ENCODE data around the gene SRD5A2. TPM values are rescaled to one million over a fixed set of nuclear protein-coding genes. Genes with fewer than 3 reads are reported as not detected.
A peak's percentile ranks its signal among the peaks of the same experiment; 100 is the strongest.

SRD5A2 gene
- total RNA-seq, 1 experiment from 2014 or later: not detected

DNA sequence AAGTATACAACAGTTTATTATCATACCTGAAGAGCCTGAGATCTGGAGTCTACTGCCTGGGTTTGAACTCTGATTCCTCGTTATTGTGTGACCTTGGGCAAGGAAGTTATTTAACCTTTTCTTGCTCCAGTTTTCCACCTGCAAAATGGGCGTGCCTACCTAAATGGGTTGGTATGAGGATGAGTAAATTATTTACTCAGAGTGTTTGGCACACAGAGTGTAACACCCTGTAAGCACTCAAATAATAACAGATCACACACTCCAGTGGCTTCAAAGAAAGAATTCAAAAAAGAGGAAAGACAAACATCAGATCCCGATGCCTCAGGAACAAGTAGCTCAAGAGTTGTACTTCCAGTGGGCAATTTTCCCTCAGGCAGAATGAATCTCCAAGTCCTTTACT, 2.4 kb downstream of the SRD5A2 start:
- Histone ChIP-seq H3K9me3 (ENCODE audit: insufficient read depth, low read depth) (peaks cover 7% of the 10 kb centered on the region; the same call in 1 of the 2 replicates), H2AFZ (no peak overlapping the region), H4K20me1 (ENCODE audit: insufficient read depth) (no peaks in the 10 kb centered on the region), H3K4me1 (replicated peaks; ENCODE audit: insufficient read depth) (peaks cover 15% of the 10 kb centered on the region), H3K27ac (no peak overlapping the region), H3K27me3 (ENCODE audit: insufficient read depth, low read depth) (no peaks in the 10 kb centered on the region), H3K79me2 (ENCODE audit: low read depth) (no peaks in the 10 kb centered on the region), H3K4me2 (peak overlapping the region; percentile 1), H3K4me3 (no peak overlapping the region), H3K9me2 (ENCODE audit: insufficient read depth) (no peaks in the 10 kb centered on the region), H3K36me3 (ENCODE audit: low read depth) (no peaks in the 10 kb centered on the region), H3F3A (ENCODE audit: insufficient read depth, low read depth) (peaks cover 8% of the 10 kb centered on the region; the same call in 1 of the 2 replicates)
- peak in 1 of 2 experiments; percentile 92 for DNase-seq
- TF ChIP-seq, protein P1, sequence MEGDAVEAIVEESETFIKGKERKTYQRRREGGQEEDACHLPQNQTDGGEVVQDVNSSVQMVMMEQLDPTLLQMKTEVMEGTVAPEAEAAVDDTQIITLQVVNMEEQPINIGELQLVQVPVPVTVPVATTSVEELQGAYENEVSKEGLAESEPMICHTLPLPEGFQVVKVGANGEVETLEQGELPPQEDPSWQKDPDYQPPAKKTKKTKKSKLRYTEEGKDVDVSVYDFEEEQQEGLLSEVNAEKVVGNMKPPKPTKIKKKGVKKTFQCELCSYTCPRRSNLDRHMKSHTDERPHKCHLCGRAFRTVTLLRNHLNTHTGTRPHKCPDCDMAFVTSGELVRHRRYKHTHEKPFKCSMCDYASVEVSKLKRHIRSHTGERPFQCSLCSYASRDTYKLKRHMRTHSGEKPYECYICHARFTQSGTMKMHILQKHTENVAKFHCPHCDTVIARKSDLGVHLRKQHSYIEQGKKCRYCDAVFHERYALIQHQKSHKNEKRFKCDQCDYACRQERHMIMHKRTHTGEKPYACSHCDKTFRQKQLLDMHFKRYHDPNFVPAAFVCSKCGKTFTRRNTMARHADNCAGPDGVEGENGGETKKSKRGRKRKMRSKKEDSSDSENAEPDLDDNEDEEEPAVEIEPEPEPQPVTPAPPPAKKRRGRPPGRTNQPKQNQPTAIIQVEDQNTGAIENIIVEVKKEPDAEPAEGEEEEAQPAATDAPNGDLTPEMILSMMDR (conservative IDR thresholded peaks at IDR 0.05): no peak
- TF ChIP-seq EZH2 (IDR thresholded peaks at IDR 0.05; ENCODE audit: low read depth): no peak
- ChIA-PET POLR2A (ENCODE audit: unreplicated experiment) (no interaction called here), CTCF (no interaction called here)
- no TSS peak for BruUV-seq (replicated peaks)
- intact Hi-C loops (cut with micrococcal nuclease; ENCODE audit: unreplicated experiment): no loop called here

DNA sequence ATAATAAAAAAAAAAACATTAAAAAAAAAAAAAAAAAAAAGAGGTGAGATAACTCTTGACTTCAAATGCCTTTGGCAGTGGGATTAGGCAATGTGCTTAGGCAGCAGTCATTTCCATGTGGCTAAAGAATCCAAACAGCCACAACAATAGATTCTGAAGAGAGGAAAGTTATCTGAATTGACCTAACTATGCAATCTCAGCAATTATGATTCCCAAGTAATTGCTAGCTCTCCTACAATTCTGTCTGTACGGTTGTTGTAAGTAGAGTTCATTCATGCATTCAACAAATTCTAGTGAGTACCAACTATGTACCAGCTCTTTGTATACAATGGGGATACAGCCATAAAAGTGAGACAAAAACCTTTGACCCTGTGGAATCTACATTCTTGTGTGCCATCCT, 3.6 kb downstream of the SRD5A2 start:
- no peaks in the 10 kb centered on the region for H3K79me2 ChIP-seq (ENCODE audit: low read depth)
- H3K4me3 ChIP-seq: no peak overlapping the region
- no peaks in the 10 kb centered on the region for H3K27me3 ChIP-seq (ENCODE audit: insufficient read depth, low read depth)
- H3K27ac ChIP-seq: no peak overlapping the region
- no peak overlapping the region for H3K4me2 ChIP-seq
- peaks cover 8% of the 10 kb centered on the region; the same call in 1 of the 2 replicates for H3F3A ChIP-seq (ENCODE audit: insufficient read depth, low read depth)
- intact Hi-C loops (cut with micrococcal nuclease; ENCODE audit: unreplicated experiment): no loop called here
- BruUV-seq (replicated peaks): no TSS peak
- H3K36me3 ChIP-seq (ENCODE audit: low read depth): no peaks in the 10 kb centered on the region
- peaks cover 15% of the 10 kb centered on the region for H3K4me1 ChIP-seq (replicated peaks; ENCODE audit: insufficient read depth)
- peaks cover 7% of the 10 kb centered on the region; the same call in 1 of the 2 replicates for H3K9me3 ChIP-seq (ENCODE audit: insufficient read depth, low read depth)
- no peak overlapping the region for H2AFZ ChIP-seq
- POLR2A ChIA-PET (ENCODE audit: unreplicated experiment): no interaction called here
- CTCF ChIA-PET: no interaction called here
- H4K20me1 ChIP-seq (ENCODE audit: insufficient read depth): no peaks in the 10 kb centered on the region
- H3K9me2 ChIP-seq (ENCODE audit: insufficient read depth): no peaks in the 10 kb centered on the region
- TF ChIP-seq, protein P1 (conservative IDR thresholded peaks at IDR 0.05): no peak
- no peak for TF ChIP-seq EZH2 (IDR thresholded peaks at IDR 0.05; ENCODE audit: low read depth)
- no peak for DNase-seq

DNA sequence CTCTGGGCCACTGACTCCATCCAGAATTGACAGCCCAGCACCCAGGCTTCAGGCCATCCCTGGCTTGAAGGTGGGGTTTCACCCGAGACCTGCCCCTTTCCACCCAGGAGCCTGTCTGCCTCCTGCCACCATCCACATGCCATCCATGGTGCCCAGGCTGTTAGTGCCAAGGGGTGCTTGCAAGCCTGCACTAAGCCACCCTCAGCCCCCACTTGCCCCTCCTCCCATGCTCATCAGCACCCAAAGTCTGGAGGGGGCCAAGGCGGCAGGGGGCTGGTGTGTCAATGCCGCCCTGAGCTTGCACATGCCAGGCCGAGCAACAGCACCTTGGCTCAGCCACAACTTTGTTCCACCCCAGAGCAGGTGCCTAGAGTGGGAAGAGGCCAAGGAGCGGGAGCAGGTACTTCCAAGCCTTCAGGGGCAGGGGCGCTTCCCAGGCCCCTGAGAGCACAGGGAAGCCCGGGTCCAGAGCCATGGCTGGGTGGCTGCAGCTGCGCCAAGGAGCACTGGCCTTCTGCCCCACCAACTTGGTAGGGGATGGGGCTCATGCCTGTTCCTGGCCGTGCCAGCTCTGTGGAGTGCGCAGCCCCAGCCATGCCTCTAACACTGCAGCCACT, 12.0 kb downstream of the SRD5A2 start:
- intact Hi-C loops (cut with micrococcal nuclease; ENCODE audit: unreplicated experiment): no loop called here
- Histone ChIP-seq H3K9me2 (ENCODE audit: insufficient read depth) (no peaks in the 10 kb centered on the region; the same call in 1 of the 2 replicates), H4K20me1 (ENCODE audit: insufficient read depth) (no peaks in the 10 kb centered on the region), H2AFZ (no peak overlapping the region), H3K36me3 (ENCODE audit: low read depth) (no peaks in the 10 kb centered on the region), H3K9me3 (ENCODE audit: insufficient read depth, low read depth) (no peaks in the 10 kb centered on the region), H3K4me1 (replicated peaks; ENCODE audit: insufficient read depth) (peaks cover 3% of the 10 kb centered on the region), H3K79me2 (ENCODE audit: low read depth) (no peaks in the 10 kb centered on the region), H3K4me2 (no peak overlapping the region), H3K27ac (no peak overlapping the region), H3K4me3 (no peak overlapping the region), H3K27me3 (ENCODE audit: insufficient read depth, low read depth) (no peaks in the 10 kb centered on the region), H3F3A (ENCODE audit: insufficient read depth, low read depth) (no peaks in the 10 kb centered on the region)
- ChIA-PET CTCF (no interaction called here), POLR2A (ENCODE audit: unreplicated experiment) (no interaction called here)
- no peak for DNase-seq
- no TSS peak for BruUV-seq (replicated peaks)
- TF ChIP-seq, protein P1 (conservative IDR thresholded peaks at IDR 0.05): no peak
- no peak for TF ChIP-seq EZH2 (IDR thresholded peaks at IDR 0.05; ENCODE audit: low read depth)
